Nephron (organoid): Measurements from ENCODE around the gene CFL1.

Source experiments
- H3K27ac Mint-ChIP-seq, 3 experiments: 2 replicates each; pipeline ENCODE4 v1.8.0; 2020; ENCODE audit warnings: mixed read lengths in 3 of 3, mild to moderate bottlenecking in 2 of 3, moderate library complexity in 1 of 3
- H3K27me3 Mint-ChIP-seq: 2 replicates; pipeline ENCODE4 v1.8.0; 2021; ENCODE audit warnings: low read depth, mild to moderate bottlenecking, moderate library complexity, mixed read lengths
- H3K36me3 Mint-ChIP-seq: 2 replicates; pipeline ENCODE4 v1.8.0; 2020; ENCODE audit warnings: low read depth, mixed read lengths
- H3K4me1 Mint-ChIP-seq: 2 replicates; pipeline ENCODE4 v1.8.0; 2020; ENCODE audit warnings: mixed read lengths
- H3K4me3 Mint-ChIP-seq, 3 experiments: 2 replicates each; pipeline ENCODE4 v1.8.0; 2020; ENCODE audit warnings: mild to moderate bottlenecking in 3 of 3, mixed read lengths in 3 of 3, moderate library complexity in 2 of 3
- H3K9me3 Mint-ChIP-seq: 2 replicates; pipeline ENCODE4 v1.8.0; 2020; ENCODE audit warnings: mixed read lengths
- TF ChIP-seq, protein P1 (sequence below), 3 experiments: fragments of 200-600 bp; sonication (generic); IDR thresholded peaks; one replicate each; pipeline ENCODE4 v1.5.0; 2021; ENCODE audit warnings: antibody characterized with exemption in 3 of 3; ENCODE audit not compliant: unreplicated experiment in 3 of 3

Gene CFL1

DNA sequence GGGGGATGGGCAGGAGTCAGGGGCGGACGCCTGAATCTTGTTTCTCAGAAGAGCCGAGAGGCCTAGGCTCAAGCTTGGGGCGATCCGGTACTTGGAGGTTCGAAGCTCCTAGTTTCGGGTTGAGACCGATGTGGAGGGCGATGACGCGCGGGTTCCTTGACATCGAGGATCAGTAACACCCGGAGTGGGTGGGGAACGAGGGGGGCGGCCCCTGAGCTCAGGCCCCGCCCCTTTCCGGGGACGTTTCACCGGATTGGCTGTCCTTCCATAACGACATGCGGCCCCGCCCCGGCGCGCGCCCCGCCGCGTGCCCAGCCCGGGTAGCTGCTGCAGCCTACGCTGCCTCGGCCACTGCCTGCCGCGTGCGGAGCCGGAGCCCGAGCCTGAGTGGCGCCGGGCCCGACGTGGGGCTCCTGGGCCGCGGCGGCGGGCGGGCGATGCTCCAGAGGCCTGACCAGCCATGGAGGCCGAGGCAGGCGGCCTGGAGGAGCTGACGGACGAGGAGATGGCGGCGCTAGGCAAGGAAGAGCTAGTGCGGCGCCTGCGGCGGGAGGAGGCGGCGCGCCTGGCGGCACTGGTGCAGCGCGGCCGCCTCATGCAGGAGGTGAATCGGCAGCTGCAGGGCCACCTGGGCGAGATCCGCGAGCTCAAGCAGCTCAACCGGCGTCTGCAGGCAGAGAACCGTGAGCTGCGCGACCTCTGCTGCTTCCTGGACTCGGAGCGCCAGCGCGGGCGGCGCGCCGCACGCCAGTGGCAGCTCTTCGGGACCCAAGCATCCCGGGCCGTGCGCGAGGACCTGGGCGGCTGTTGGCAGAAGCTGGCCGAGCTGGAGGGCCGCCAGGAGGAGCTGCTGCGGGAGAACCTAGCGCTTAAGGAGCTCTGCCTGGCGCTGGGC lies 32.6 kb upstream of the CFL1 start, which contains the start of gene CCDC85B:
Gene CCDC85B (plus strand): TSS at position 350 of the 895 bp plus-strand sequence. CDS start 111 bp downstream, at position 461.
- TF ChIP-seq, protein P1, sequence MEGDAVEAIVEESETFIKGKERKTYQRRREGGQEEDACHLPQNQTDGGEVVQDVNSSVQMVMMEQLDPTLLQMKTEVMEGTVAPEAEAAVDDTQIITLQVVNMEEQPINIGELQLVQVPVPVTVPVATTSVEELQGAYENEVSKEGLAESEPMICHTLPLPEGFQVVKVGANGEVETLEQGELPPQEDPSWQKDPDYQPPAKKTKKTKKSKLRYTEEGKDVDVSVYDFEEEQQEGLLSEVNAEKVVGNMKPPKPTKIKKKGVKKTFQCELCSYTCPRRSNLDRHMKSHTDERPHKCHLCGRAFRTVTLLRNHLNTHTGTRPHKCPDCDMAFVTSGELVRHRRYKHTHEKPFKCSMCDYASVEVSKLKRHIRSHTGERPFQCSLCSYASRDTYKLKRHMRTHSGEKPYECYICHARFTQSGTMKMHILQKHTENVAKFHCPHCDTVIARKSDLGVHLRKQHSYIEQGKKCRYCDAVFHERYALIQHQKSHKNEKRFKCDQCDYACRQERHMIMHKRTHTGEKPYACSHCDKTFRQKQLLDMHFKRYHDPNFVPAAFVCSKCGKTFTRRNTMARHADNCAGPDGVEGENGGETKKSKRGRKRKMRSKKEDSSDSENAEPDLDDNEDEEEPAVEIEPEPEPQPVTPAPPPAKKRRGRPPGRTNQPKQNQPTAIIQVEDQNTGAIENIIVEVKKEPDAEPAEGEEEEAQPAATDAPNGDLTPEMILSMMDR (IDR thresholded peaks at IDR 0.05; ENCODE audit: unreplicated experiment in 3 of 3): peak in 2 of 3 experiments; percentile 14 to 46
- Mint-ChIP-seq H3K36me3 (peaks cover 7% of the 10 kb centered on the region), H3K4me3 (peak within 1 kb of the TSS; percentile 88 to 92 (median 90)), H3K27me3 (peaks cover 14% of the 10 kb centered on the region), H3K4me1 (peaks cover 42% of the 10 kb centered on the region), H3K27ac (peak within 1 kb of the TSS; percentile 92 to 98 (median 97)), H3K9me3 (no peaks in the 10 kb centered on the region)

DNA sequence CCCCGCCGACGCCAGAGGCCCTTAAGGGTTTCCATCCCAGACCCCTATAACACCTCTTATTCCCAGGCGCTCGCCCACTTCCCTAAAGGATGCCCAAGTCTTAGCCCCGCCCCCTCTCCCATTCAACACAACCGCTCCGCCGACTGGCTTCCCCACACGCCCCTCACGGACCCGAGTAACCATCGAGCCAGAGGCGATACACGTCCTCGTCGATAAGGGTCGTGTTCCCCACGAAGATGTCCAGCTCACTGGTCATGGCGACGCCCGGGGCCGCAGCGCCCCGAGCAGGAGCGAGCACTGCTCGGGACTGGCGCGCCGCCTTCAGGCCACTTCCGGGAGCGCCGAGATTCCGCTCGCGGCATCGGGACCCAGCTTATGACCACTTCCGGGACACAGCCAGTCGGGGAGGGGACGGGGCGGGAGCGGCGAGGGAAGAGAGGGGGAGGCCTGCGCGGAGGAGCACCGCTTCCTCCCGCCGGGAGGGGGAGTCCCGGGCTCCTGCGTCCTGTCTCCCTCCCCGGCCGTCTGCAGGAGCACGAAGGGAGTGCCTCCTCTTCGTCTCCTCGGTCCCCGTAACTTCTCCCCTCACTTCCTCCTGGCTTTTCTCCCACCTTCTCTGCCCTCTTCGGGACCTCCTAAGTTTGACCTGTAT lies 30.3 kb upstream of the CFL1 start, which contains the start of gene FIBP:
Gene FIBP (minus strand): TSS at position 309 of the 652 bp plus-strand sequence. CDS start 53 bp downstream, at position 256.
- peak within 1 kb of the TSS; percentile 88 to 92 (median 90) for H3K4me3 Mint-ChIP-seq
- peaks cover 46% of the 10 kb centered on the region for H3K4me1 Mint-ChIP-seq
- H3K27me3 Mint-ChIP-seq: peaks cover 5% of the 10 kb centered on the region
- TF ChIP-seq, protein P1 (IDR thresholded peaks at IDR 0.05; ENCODE audit: unreplicated experiment in 3 of 3): peak; percentile 68 to 86 (median 84)
- no peaks in the 10 kb centered on the region for H3K9me3 Mint-ChIP-seq
- H3K36me3 Mint-ChIP-seq: peaks cover 20% of the 10 kb centered on the region
- H3K27ac Mint-ChIP-seq: peak within 1 kb of the TSS; percentile 92 to 98 (median 97)

DNA sequence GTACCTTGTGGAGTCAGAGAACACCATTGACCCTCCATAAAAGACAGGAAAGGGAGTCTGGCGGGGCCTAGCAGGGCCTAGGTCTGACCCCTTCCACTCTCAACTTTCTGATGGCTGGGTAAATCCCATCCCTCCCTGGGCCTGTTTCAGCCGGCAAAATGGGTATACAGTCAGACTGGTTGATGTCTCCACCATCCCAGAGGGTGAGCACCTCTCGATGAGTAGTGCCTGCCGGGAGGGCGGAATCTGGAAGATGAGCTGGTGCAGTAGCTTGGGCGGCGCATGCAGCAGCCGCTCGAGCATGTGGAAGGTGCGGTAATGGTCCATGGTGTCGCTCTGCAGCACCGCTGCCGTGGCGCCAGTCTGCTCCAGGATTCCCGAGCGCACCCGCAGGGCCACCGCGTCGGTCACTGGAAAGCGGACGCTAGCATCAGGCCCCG lies 29.8 kb upstream of the CFL1 start:
- TF ChIP-seq, protein P1 (IDR thresholded peaks at IDR 0.05; ENCODE audit: unreplicated experiment in 3 of 3): no peak
- peak overlapping the region; percentile 92 to 98 (median 97) for H3K27ac Mint-ChIP-seq
- no peaks in the 10 kb centered on the region for H3K9me3 Mint-ChIP-seq
- peaks cover 41% of the 10 kb centered on the region for H3K4me1 Mint-ChIP-seq
- peaks cover 21% of the 10 kb centered on the region for H3K36me3 Mint-ChIP-seq
- peaks cover 5% of the 10 kb centered on the region for H3K27me3 Mint-ChIP-seq
- H3K4me3 Mint-ChIP-seq: peak overlapping the region; percentile 88 to 92 (median 90)

DNA sequence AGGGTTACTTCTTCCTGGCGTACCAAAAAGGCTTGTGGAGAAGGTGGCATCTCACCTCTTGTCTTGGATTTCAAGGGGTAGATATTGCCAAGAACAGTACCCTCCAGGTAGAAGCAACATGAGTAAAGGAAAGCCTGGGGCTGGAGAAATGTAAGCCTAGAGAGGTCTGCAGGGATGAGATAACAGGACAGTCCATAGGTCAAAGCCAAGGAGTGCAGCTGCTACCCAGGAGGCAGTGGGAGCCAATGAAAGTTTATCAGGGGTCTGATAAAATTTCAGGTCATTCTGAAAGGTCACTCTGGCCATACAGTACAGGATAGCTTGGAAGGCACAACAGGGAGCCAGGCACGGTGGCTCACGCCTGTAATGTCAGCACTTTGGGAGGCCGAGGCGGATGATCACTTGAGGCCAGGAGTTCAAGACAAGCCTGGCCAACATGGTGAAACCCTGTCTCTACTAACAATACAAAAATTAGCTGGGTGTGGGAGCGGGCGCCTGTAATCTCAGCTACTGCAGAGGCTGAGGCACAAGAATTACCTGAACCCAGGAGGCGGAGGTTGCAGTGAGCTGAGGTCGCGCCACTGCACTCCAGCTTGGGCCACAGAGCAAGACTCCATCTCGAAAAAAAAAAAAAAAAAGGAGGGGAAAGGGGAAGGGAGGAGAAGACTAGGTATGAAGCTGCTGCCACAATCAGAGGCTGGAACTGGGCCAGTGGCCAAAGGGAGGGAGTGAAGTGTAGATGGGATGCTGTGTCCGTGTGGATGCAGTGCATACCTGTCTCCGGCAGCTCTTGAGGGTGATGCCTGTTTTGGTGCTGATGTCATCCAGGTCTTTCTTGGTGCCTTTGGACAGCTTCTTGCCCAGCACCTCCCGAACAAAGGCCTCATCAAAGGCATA lies 29.1 kb upstream of the CFL1 start:
- H3K27ac Mint-ChIP-seq: peak overlapping the region; percentile 92 to 98 (median 97)
- peak overlapping the region; percentile 88 to 92 (median 90) for H3K4me3 Mint-ChIP-seq
- TF ChIP-seq, protein P1 (IDR thresholded peaks at IDR 0.05; ENCODE audit: unreplicated experiment in 3 of 3): no peak
- peaks cover under 1% of the 10 kb centered on the region for H3K27me3 Mint-ChIP-seq
- no peaks in the 10 kb centered on the region for H3K9me3 Mint-ChIP-seq
- peaks cover 34% of the 10 kb centered on the region for H3K4me1 Mint-ChIP-seq
- H3K36me3 Mint-ChIP-seq: peaks cover 25% of the 10 kb centered on the region

DNA sequence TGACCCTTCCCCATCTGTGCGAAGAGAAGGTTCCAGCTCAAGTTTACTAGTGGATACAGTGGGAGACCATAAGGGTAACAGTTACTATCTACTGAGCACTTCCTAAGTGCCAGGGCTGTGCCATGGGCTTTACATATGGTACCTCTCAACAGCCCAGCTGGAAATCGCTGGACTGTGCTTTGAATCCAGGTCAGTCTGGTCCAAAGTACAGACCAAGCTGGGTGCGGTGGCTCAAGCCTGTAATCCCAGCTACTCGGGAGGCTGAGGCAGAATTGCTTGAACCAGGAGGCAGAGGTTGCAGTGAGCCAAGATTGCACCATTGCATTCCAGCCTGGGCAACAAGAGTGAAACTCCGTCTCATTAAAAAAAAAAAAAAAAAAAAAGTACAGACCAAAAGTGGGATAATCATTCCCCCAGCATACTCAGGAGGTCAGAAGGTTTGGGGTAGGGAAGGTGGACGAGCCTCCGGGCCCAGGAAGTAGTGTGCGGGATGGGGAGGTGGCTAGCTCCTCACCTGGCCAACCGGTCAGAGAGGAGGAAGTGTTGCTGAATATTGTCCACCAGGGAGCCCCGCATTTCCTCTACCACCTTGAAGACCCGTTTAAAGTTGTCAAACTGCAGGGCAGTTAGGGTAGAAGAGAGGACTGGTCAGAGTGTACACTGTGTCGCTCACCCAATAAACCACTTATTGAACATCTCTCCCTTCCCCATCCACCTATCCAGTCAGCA lies 28.0 kb upstream of the CFL1 start:
- Mint-ChIP-seq H3K27me3 (no peaks in the 10 kb centered on the region), H3K4me1 (peaks cover 31% of the 10 kb centered on the region), H3K27ac (no peak overlapping the region), H3K36me3 (peaks cover 25% of the 10 kb centered on the region), H3K9me3 (no peaks in the 10 kb centered on the region), H3K4me3 (peak overlapping the region; percentile 88 to 92 (median 90))
- TF ChIP-seq, protein P1 (IDR thresholded peaks at IDR 0.05; ENCODE audit: unreplicated experiment in 3 of 3): no peak
